ENCODE measurements around the gene PC. TPM values are rescaled to one million over a fixed set of nuclear protein-coding genes. Genes with fewer than 3 reads are reported as not detected.

PC gene
- polyA plus RNA-seq, 1 donor (not counting 4 experiments of a cell fraction or from before 2014, with no cell fraction given): 13.3 TPM

DNA sequence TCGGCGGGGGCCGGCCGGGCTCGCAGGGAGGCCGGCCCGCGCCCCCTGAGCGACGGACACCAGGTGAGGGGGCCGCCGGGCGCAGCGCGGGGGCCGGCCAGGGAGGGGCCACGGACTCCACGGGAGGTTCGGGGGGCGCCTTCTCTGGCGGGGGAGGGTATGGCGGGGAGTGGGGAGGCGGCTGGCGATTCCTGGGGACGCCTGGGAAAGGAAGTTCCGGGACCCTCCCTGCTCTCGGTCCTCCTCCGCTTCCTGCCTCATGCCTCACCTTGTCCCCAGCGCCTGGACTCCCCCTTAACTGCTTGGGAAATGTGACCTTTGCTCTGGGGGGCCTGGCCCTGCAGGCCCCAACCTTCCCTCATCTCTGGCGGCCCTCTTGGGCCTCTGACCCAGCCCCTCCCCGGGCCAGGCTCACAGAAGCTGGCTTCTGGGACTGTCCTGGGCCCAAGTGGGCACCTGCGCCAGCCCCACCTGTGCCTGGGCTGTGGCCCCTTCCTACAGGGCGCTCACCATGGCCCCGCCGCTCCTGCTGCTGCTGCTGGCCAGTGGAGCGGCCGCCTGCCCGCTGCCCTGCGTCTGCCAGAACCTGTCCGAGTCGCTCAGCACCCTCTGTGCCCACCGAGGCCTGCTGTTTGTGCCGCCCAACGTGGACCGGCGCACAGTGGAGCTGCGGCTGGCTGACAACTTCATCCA is 100.8 kb downstream of the PC start:
- peak overlapping the region; percentile 66 for H3K4me2 ChIP-seq (ENCODE audit: control insufficient read depth, extremely low read depth, insufficient read depth, low read depth, low read length)
- dilution Hi-C loops (cut with MboI; ENCODE audit: extremely low pct_ligation_motif_present, low sequenced_read_pairs): no loop called here
- H3K36me3 ChIP-seq (ENCODE audit: control insufficient read depth in 2 of 2, extremely low read depth in 1 of 2, insufficient read depth in 2 of 2, low read length in 2 of 2): peaks cover 0 to 2% of the 10 kb centered on the region in 2 experiments
- H3K27ac ChIP-seq (ENCODE audit: control insufficient read depth, insufficient read depth, low read length): no peak overlapping the region
- no peak for DNase-seq (ENCODE audit: low read depth, low spot score)
- no peaks in the 10 kb centered on the region for H3K9me1 ChIP-seq (ENCODE audit: control insufficient read depth, extremely low read depth, insufficient read depth, low read length)
- no peak overlapping the region for H2AFZ ChIP-seq (ENCODE audit: control insufficient read depth, low read length)
- no peaks in the 10 kb centered on the region for H4K20me1 ChIP-seq (ENCODE audit: control insufficient read depth, extremely low read depth, insufficient read depth, low read length)
- H3K9me3 ChIP-seq (ENCODE audit: control insufficient read depth, low read depth, low read length): no peaks in the 10 kb centered on the region
- peaks cover 6% of the 10 kb centered on the region for H3K4me1 ChIP-seq (ENCODE audit: control insufficient read depth, extremely low read depth, insufficient read depth, low read length)
- TF ChIP-seq CTCF (optimal IDR thresholded peaks at IDR 0.05 in 1 of 3, IDR thresholded peaks at IDR 0.05 in 1 of 3, conservative IDR thresholded peaks at IDR 0.05 in 1 of 3; ENCODE audit: extremely low read depth in 1 of 3, insufficient read depth in 2 of 3, low read length in 3 of 3): no peak
- no peak for TF ChIP-seq EZH2 (IDR thresholded peaks at IDR 0.05; ENCODE audit: low read length)
- peak overlapping the region in 1 of 3 experiments; percentile 15 for H3K4me3 ChIP-seq (ENCODE audit: control insufficient read depth in 2 of 3, extremely low read depth in 1 of 3, insufficient read depth in 2 of 3, low read depth in 1 of 3, low read length in 3 of 3)
- H3K79me2 ChIP-seq (ENCODE audit: control insufficient read depth, insufficient read depth, low read length): no peaks in the 10 kb centered on the region
- H3K9ac ChIP-seq (ENCODE audit: control insufficient read depth, extremely low read depth, insufficient read depth, low read length): no peak overlapping the region
- FAIRE-seq: no peak
- H3K27me3 ChIP-seq (ENCODE audit: control insufficient read depth, extremely low read depth, insufficient read depth, low read length): no peaks in the 10 kb centered on the region

DNA sequence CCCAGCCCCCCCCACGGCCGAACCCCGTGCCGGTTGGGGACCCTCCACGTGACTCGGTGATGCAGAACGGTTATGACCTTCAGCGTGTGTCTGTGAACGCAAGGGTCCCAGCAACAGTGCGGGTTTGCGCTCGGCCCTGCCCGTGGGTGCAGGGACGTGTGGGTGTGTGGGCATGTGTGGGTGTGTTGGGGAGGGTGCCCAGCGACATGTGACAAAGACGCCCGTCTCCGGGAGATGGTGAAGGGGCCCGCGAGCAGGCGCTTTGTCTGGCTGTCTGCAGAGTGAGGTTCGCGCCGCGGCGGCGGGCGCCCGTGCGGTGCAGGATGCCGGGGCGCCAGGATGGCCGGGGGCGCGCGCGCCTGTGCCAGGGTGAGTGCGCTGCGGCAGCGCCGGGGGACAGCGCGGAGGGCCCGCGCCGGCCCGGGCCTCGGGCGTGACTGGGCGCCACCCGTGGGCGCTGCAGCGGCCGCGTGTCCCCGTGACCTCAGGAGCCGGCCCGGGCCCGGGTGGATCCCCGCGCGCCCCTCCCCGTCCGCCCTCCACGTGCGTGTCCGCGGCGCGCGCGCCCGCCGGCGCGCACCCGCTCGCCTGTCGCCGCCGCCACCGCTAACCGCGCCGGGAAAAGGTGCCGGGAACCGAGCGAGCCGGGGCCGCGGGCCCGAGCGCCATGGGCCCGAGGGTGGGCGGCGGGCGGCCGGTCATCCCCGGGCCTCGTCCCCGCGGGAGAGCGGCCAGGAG is 101.5 kb downstream of the PC start, which contains the start of gene LRFN4:
Gene LRFN4, plus strand, starts transcription at position 569 of the 738 bp plus-strand sequence. CDS start 681 bp downstream, outside the sequence.
- H3K27me3 ChIP-seq (ENCODE audit: control insufficient read depth, extremely low read depth, insufficient read depth, low read length): no peaks in the 10 kb centered on the region
- H3K4me2 ChIP-seq (ENCODE audit: control insufficient read depth, extremely low read depth, insufficient read depth, low read depth, low read length): peak within 1 kb of the TSS; percentile 66
- no peaks in the 10 kb centered on the region for H3K9me3 ChIP-seq (ENCODE audit: control insufficient read depth, low read depth, low read length)
- peak within 1 kb of the TSS; percentile 58 for H3K9ac ChIP-seq (ENCODE audit: control insufficient read depth, extremely low read depth, insufficient read depth, low read length)
- dilution Hi-C loops (cut with MboI; ENCODE audit: extremely low pct_ligation_motif_present, low sequenced_read_pairs): no loop called here
- H3K9me1 ChIP-seq (ENCODE audit: control insufficient read depth, extremely low read depth, insufficient read depth, low read length): no peaks in the 10 kb centered on the region
- H3K79me2 ChIP-seq (ENCODE audit: control insufficient read depth, insufficient read depth, low read length): no peaks in the 10 kb centered on the region
- no peaks in the 10 kb centered on the region for H4K20me1 ChIP-seq (ENCODE audit: control insufficient read depth, extremely low read depth, insufficient read depth, low read length)
- H3K27ac ChIP-seq (ENCODE audit: control insufficient read depth, insufficient read depth, low read length): peak within 1 kb of the TSS; percentile 40
- TF ChIP-seq EZH2 (IDR thresholded peaks at IDR 0.05; ENCODE audit: low read length) (no peak), CTCF (optimal IDR thresholded peaks at IDR 0.05 in 1 of 3, IDR thresholded peaks at IDR 0.05 in 1 of 3, conservative IDR thresholded peaks at IDR 0.05 in 1 of 3; ENCODE audit: extremely low read depth in 1 of 3, insufficient read depth in 2 of 3, low read length in 3 of 3) (no peak)
- peak within 1 kb of the TSS; percentile 34 to 71 (median 48) for H3K4me3 ChIP-seq (ENCODE audit: control insufficient read depth in 2 of 3, extremely low read depth in 1 of 3, insufficient read depth in 2 of 3, low read depth in 1 of 3, low read length in 3 of 3)
- peaks cover 6% of the 10 kb centered on the region for H3K4me1 ChIP-seq (ENCODE audit: control insufficient read depth, extremely low read depth, insufficient read depth, low read length)
- no peak for DNase-seq (ENCODE audit: low read depth, low spot score)
- no peak for FAIRE-seq
- no peaks in the 10 kb centered on the region for H3K36me3 ChIP-seq (ENCODE audit: control insufficient read depth in 2 of 2, extremely low read depth in 1 of 2, insufficient read depth in 2 of 2, low read length in 2 of 2)
- H2AFZ ChIP-seq (ENCODE audit: control insufficient read depth, low read length): peak within 1 kb of the TSS; percentile 33
